CD4-positive, alpha-beta T cell treated with Interleukin-4 for 1 hour (primary cell): ENCODE results near the gene HRH4.

Experiments used
- DNase-seq, 2 donors: peaks; one replicate each; pipeline ENCODE4 v3.0.0-alpha.2; 2020 to 2022

Gene HRH4

GRCh38 chr18:24514439-24514838, 54.0 kb downstream of the HRH4 start:
- DNase-seq = peak in 1 of 2 donors; percentile 36

- DNase-seq = no peak
Observed at GRCh38 chr18:24515721-24516120, 55.3 kb downstream of the HRH4 start.

DNA sequence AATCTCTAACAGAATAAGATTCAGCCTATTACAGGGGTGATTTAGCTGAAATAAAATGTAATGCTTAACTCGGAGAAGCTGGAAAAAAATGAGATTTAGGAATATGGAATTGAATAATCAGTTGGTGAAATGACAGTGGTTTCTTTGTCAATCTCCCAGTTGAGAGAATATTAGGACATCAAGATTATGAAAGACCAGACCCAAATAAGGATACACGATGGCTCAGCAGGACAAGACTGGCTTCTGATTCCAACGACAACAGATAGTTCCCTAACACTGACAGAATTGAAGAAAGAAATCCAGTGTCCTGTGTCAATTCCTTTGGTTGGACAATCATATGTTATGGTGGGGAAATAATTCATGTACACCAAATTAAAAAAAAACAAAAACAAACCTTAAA, 55.8 kb downstream of the HRH4 start:
- no peak for DNase-seq

DNA sequence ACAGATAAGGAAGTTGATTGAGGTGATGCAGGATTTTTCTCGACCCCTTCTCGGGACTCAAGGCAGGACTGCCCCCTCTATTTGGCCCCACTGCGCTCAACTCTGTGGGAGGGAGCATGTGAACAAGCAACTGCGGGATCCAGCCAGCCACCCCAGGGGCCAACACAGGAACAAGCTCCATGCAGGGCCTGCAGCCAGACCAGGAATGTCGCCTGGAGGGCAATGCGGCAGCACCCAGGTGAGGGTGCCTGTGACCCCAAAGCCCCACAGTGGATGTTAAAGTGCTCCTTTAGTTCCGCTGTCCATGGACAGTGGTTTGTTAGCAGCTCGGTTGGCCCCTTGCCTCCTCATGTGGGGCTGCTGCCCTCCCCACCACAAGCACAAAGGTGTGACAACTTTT, 57.1 kb downstream of the HRH4 start:
- DNase-seq = no peak

- no peak for DNase-seq
Observed at GRCh38 chr18:24518596-24518995, 58.2 kb downstream of the HRH4 start.
